ENCODE results near the gene SF1. TPM values are rescaled to one million over a fixed set of nuclear protein-coding genes. Genes with fewer than 3 reads are reported as not detected.

Gene SF1
- total and polyA plus RNA-seq, 2 of the 4 experiments (the other 2 are of a cell fraction), result 56.8 to 88.0 TPM

DNA sequence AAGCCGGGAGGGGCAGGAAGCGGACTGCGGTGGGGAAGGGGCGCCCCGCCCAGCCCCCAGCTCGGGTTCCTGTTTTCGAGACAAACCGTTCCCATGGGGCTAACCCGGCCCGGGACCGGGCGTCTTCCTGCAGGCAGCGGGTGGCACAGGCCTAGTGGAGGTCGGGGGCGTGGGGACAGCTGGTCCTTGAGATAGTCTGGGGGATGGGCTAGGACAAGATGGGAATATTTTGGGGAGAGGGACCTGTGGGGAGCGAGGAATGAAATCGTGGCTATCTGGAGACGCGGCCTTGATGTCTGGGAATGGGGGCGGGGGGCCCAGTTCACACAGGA lies 33.2 kb downstream of the SF1 start:
- 0% methylated on average over 4 of the region's 20 CpGs; no CpG with 5 or more reads in 1 of the 2 experiments for WGBS, 2 experiments (ENCODE audit: extremely low coverage in 2 of 2, insufficient read length in 1 of 2)

More for the DNA sequence above, 33.2 kb downstream of the SF1 start:
- peaks cover 3% of the 10 kb centered on the region; the same call in 1 of the 2 replicates for H4K20me1 ChIP-seq (ENCODE audit: insufficient read depth, low read length)
- no peak for DNase-seq
- peak overlapping the region; percentile 73 for H3K23ac ChIP-seq (ENCODE audit: low read depth, low read length)
- H3K9ac ChIP-seq (ENCODE audit: low read depth, low read length), result no peak overlapping the region
- H3K4me2 ChIP-seq (ENCODE audit: low read depth, low read length), result peak overlapping the region; percentile 31; the same call in 1 of the 2 replicates
- peak overlapping the region; percentile 52; the same call in 1 of the 2 replicates for H3K4ac ChIP-seq (ENCODE audit: low read depth, low read length)
- H3K4me3 ChIP-seq (ENCODE audit: insufficient read depth, low read depth, low read length), result no peak overlapping the region
- no peak overlapping the region for H3K18ac ChIP-seq (ENCODE audit: low read depth, low read length)
- ChIA-PET CTCF (no interaction called here), POLR2A (ENCODE audit: unreplicated experiment) (no interaction called here)
- no peak overlapping the region for H4K5ac ChIP-seq (ENCODE audit: low read depth, low read length)
- intact Hi-C loops (cut with micrococcal nuclease) (no loop called here), dilution Hi-C loops (cut with HindIII; ENCODE audit: low sequenced_read_pairs, unreplicated experiment) (no loop called here), in situ Hi-C loops (cut with MboI; ENCODE audit: low sequenced_read_pairs) (no loop called here)
- TF ChIP-seq USF2 (IDR thresholded peaks at IDR 0.05; ENCODE audit: low read depth, low read length) (no peak), SMC3 (IDR thresholded peaks at IDR 0.05; ENCODE audit: low read depth, low read length) (no peak), MXI1 (IDR thresholded peaks at IDR 0.05; ENCODE audit: borderline replicate concordance, low read depth, low read length) (no peak), MAFK (IDR thresholded peaks at IDR 0.05; ENCODE audit: low read depth, low read length) (no peak)
- peaks cover 53% of the 10 kb centered on the region for H3K27me3 ChIP-seq (ENCODE audit: control insufficient read depth, insufficient read depth, low read length)
- H2AK9ac ChIP-seq (replicated peaks; ENCODE audit: low read depth, low read length, poor library complexity), result peak overlapping the region; percentile 90
- peak overlapping the region; percentile 86 for H2AFZ ChIP-seq (replicated peaks; ENCODE audit: low read length, poor library complexity)
- no peaks in the 10 kb centered on the region for H3K36me3 ChIP-seq (ENCODE audit: control insufficient read depth, insufficient read depth, low read length)
- no peaks in the 10 kb centered on the region for H3K9me3 ChIP-seq (ENCODE audit: control insufficient read depth, insufficient read depth, low read length)
- no peak overlapping the region; the same call in 1 of the 2 replicates for H4K91ac ChIP-seq (ENCODE audit: insufficient read depth, low read depth, low read length)
- no TSS peak for BruUV-seq (replicated peaks)
- no peak overlapping the region for H3K56ac ChIP-seq (ENCODE audit: extremely low read depth, insufficient read depth, low read length)
- ATAC-seq (ENCODE audit: low read depth), result no peak
- H3K14ac ChIP-seq (replicated peaks; ENCODE audit: low read depth, low read length), result no peak overlapping the region
- H2BK120ac ChIP-seq (ENCODE audit: low read depth, low read length), result 0 out of 2 replicates have a peak overlapping the region, but pooled peaks have one; percentile 19
- no peak overlapping the region for H2BK5ac ChIP-seq (ENCODE audit: low read depth, low read length, poor library complexity, severe bottlenecking)
- H2BK15ac ChIP-seq (ENCODE audit: low read depth, low read length), result 0 out of 3 replicates have a peak overlapping the region, but pooled peaks have one; percentile 28
- H3K4me1 ChIP-seq (ENCODE audit: control insufficient read depth, insufficient read depth, low read length), result peaks cover 14% of the 10 kb centered on the region
- H2AK5ac ChIP-seq (ENCODE audit: low read depth, low read length), result peak overlapping the region; percentile 28; the same call in 1 of the 2 replicates
- H3K27ac ChIP-seq (ENCODE audit: insufficient read depth, low read length), result no peak overlapping the region
- no peaks in the 10 kb centered on the region for H3K79me1 ChIP-seq (ENCODE audit: low read depth in 1 of 2, low read length in 2 of 2)
- H4K8ac ChIP-seq (ENCODE audit: low read depth in 2 of 2, low read length in 2 of 2), result peak overlapping the region in 1 of 2 experiments; percentile 40; a peak in 2 of 4 replicates
- H3K9me1 ChIP-seq (ENCODE audit: insufficient read depth, low read length), result peaks cover 7% of the 10 kb centered on the region
- H2BK20ac ChIP-seq (ENCODE audit: low read depth, low read length), result no peak overlapping the region
